Natural killer cell (primary cell): Measurements from ENCODE around the gene AKAP1. TPM values are rescaled to one million over a fixed set of nuclear protein-coding genes. Genes with fewer than 3 reads are reported as not detected.

Source experiments
- ATAC-seq, 3 donors: fragments of 150-1000 bp in 2 of 3; fragments of 200-7000 bp in 1 of 3; cut with Tn5 transposase; 1 replicate in 1 of 3; 2 replicates in 2 of 3; pipeline ENCODE4 v1.10.0; 2021; ENCODE audit warnings: mild to moderate bottlenecking in 2 of 3, moderate library complexity in 2 of 3
- DNase-seq, 2 donors: peaks; one replicate each; pipeline versions ENCODE4 v3.0.0 to v3.0.0-alpha.2; 2013 to 2021; ENCODE audit warnings: mixed read lengths in 1 of 2
- H3K27ac ChIP-seq: one replicate; pipeline ENCODE4 v1.5.1; 2013; ENCODE audit warnings: mild to moderate bottlenecking, low read length
- H3K27me3 ChIP-seq: one replicate; pipeline ENCODE4 v1.6.1; 2013; ENCODE audit warnings: low read length; ENCODE audit not compliant: control insufficient read depth, insufficient read depth
- H3K36me3 ChIP-seq: one replicate; pipeline ENCODE4 v1.6.1; 2013; ENCODE audit warnings: low read length; ENCODE audit not compliant: control insufficient read depth, insufficient read depth
- H3K4me1 ChIP-seq: one replicate; pipeline ENCODE4 v1.6.1; 2013; ENCODE audit warnings: low read length; ENCODE audit not compliant: control insufficient read depth, insufficient read depth
- H3K4me3 ChIP-seq: one replicate; pipeline ENCODE4 v1.5.1; 2013; ENCODE audit warnings: low read length
- H3K9me3 ChIP-seq: one replicate; pipeline ENCODE4 v1.6.1; 2013; ENCODE audit warnings: low read length; ENCODE audit not compliant: control insufficient read depth, insufficient read depth
- H3K27ac Mint-ChIP-seq, 2 donors: one replicate each; pipeline ENCODE4 v1.8.0; 2022; ENCODE audit warnings: mild to moderate bottlenecking in 2 of 2, mixed read lengths in 2 of 2, moderate library complexity in 1 of 2
- H3K27me3 Mint-ChIP-seq, 2 donors: one replicate each; pipeline ENCODE4 v1.8.0; 2022; ENCODE audit warnings: low read depth in 2 of 2, mixed read lengths in 2 of 2
- H3K36me3 Mint-ChIP-seq: one replicate; pipeline ENCODE4 v1.8.0; 2022; ENCODE audit warnings: mixed read lengths
- H3K4me1 Mint-ChIP-seq, 2 donors: one replicate each; pipeline ENCODE4 v1.8.0; 2022; ENCODE audit warnings: mixed read lengths in 2 of 2
- H3K4me3 Mint-ChIP-seq: one replicate; pipeline ENCODE4 v1.8.0; 2022; ENCODE audit warnings: mild to moderate bottlenecking, moderate library complexity, mixed read lengths
- H3K9me3 Mint-ChIP-seq, 2 donors: one replicate each; pipeline ENCODE4 v1.8.0; 2022; ENCODE audit warnings: mixed read lengths in 2 of 2
- WGBS: methylation state at CpG from one replicate; pipeline ENCODE4 v1.1.7; 2013; ENCODE audit warnings: missing lambda C conversion rate; ENCODE audit not compliant: insufficient coverage; 5-methylcytosine and 5-hydroxymethylcytosine counted together
- intact Hi-C: fragments of 100-400 bp; cut with micrococcal nuclease; formaldehyde crosslinking; loops from one replicate; pipeline ENCODE4 v1.14.2; 2022
- total RNA-seq, 4 donors: library from RNA; stranded (reverse); fragments of 120-200 nt in 1 of 4; gene quantifications; one replicate each; pipeline versions ENCODE4 v1.2.3 to v1.2.4, GENCODE V29; 2013 to 2022
- TF ChIP-seq, protein P1 (sequence below): fragments of 200-600 bp; IDR thresholded peaks from one replicate; pipeline ENCODE4 v1.8.0; 2022; ENCODE audit warnings: antibody characterized with exemption

The AKAP1 gene
- total RNA-seq, 3 donors from 2014 or later (not counting 1 experiment from before 2014, with no cell fraction given), result 9.8 to 15.8 (median 11.4) TPM

DNA sequence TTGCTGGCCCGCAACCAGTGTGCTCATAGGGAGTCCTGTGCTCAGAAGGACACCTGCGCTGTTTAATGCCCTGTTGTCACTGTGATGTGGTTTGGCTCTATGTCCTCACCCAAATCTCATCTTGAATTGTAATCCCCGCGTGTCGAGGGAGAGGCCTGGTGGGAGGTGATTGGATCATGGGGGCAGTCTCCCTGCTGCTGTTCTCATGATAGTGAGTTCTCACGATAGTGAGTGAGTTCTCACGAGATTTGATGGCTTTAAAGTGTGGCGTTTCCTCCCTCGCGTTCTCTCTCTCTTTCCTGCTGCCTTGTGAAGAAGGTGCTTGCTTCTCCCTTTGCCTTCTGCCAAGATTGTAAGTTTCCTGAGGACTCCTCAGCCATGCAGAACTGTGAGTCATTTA, 66.8 kb downstream of the AKAP1 start:
- no peak for ATAC-seq
- DNase-seq, result no peak
- intact Hi-C loops, result no loop called here

DNA sequence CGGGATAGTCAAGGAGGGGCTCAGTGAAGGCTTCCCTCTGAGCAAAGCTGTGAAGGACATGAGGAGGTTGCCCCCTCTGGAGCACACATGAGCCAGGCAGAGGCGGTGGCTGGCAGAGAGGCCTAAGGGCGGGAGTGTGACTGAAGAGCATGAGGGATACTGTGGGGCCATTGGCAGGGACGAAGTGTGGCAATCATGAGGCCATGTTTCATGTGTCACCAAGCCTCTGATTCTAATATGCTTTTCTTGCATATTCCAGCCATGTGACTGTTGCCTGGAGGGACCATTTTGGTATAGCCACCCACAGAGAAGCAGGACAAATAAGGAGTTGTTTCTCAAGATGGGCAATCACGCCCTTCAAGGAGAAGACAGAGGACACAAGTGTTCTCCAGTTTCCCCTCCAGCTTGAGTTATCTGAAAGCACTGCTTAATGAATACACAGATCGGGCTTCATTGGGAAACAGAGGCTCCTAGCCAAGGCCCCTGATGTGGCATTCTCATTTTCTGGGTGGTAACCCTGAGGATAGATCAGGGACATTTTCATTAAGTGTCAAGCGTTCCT, 68.0 kb downstream of the AKAP1 start:
- H3K36me3 ChIP-seq, result no peaks in the 10 kb centered on the region

More for the DNA sequence above, 66.8 kb downstream of the AKAP1 start:
- TF ChIP-seq, protein P1, sequence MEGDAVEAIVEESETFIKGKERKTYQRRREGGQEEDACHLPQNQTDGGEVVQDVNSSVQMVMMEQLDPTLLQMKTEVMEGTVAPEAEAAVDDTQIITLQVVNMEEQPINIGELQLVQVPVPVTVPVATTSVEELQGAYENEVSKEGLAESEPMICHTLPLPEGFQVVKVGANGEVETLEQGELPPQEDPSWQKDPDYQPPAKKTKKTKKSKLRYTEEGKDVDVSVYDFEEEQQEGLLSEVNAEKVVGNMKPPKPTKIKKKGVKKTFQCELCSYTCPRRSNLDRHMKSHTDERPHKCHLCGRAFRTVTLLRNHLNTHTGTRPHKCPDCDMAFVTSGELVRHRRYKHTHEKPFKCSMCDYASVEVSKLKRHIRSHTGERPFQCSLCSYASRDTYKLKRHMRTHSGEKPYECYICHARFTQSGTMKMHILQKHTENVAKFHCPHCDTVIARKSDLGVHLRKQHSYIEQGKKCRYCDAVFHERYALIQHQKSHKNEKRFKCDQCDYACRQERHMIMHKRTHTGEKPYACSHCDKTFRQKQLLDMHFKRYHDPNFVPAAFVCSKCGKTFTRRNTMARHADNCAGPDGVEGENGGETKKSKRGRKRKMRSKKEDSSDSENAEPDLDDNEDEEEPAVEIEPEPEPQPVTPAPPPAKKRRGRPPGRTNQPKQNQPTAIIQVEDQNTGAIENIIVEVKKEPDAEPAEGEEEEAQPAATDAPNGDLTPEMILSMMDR, result no peak
- no peaks in the 10 kb centered on the region for H3K36me3 Mint-ChIP-seq
- Histone ChIP-seq H3K4me1 (no peaks in the 10 kb centered on the region), H3K27ac (no peak overlapping the region), H3K4me3 (no peak overlapping the region), H3K27me3 (no peaks in the 10 kb centered on the region), H3K9me3 (no peaks in the 10 kb centered on the region), H3K36me3 (no peaks in the 10 kb centered on the region)
- no peaks in the 10 kb centered on the region for H3K9me3 Mint-ChIP-seq
- H3K4me1 Mint-ChIP-seq, result no peaks in the 10 kb centered on the region
- H3K27me3 Mint-ChIP-seq, result peaks cover 6 to 32% of the 10 kb centered on the region in 2 donors
- 94% methylated on average over 10 of the region's 10 CpGs for WGBS
- no peak overlapping the region for H3K4me3 Mint-ChIP-seq
- H3K27ac Mint-ChIP-seq, result no peak overlapping the region

DNA sequence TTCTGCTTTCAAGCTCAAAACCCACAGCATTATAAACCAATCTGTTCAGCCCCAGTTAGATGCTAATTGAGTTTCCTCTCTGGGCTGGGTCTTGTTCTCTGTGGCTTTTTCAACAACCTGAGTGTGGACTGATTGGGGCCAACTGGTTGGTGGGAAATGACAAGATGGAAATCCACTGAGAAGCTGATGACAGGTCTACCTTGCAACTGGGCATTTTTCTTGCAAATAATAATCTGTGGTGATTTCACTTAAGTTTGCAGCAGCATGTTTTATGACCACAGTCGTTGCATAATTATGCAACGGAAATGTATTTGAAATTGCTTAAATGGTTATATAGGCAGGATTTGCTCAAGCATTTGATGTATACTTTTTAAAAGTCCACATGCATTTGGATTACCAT, 69.9 kb downstream of the AKAP1 start:
- no peaks in the 10 kb centered on the region for H3K36me3 ChIP-seq
- no peak overlapping the region for H3K27ac ChIP-seq
- H3K27me3 ChIP-seq, result no peaks in the 10 kb centered on the region
- TF ChIP-seq, protein P1, result no peak
- H3K36me3 Mint-ChIP-seq, result no peaks in the 10 kb centered on the region
- H3K4me3 ChIP-seq, result no peak overlapping the region
- DNase-seq (no peak), ATAC-seq (peak in 1 of 3 donors; percentile 61)
- WGBS, result 46% methylated on average over 2 of the region's 2 CpGs
- no peaks in the 10 kb centered on the region for H3K9me3 Mint-ChIP-seq
- no peak overlapping the region for H3K27ac Mint-ChIP-seq
- peaks cover 6 to 25% of the 10 kb centered on the region in 2 donors for H3K27me3 Mint-ChIP-seq
- H3K4me3 Mint-ChIP-seq, result no peak overlapping the region
- intact Hi-C loops, result no loop called here
- H3K4me1 Mint-ChIP-seq, result no peaks in the 10 kb centered on the region
- H3K9me3 ChIP-seq, result no peaks in the 10 kb centered on the region
- no peaks in the 10 kb centered on the region for H3K4me1 ChIP-seq

More for the DNA sequence above, 68.0 kb downstream of the AKAP1 start:
- TF ChIP-seq, protein P1, result no peak
- H3K27me3 Mint-ChIP-seq, result peaks cover 6 to 35% of the 10 kb centered on the region in 2 donors
- no peak overlapping the region for H3K4me3 Mint-ChIP-seq
- H3K27ac Mint-ChIP-seq, result no peak overlapping the region
- H3K4me1 ChIP-seq, result no peaks in the 10 kb centered on the region
- H3K9me3 ChIP-seq, result no peaks in the 10 kb centered on the region
- intact Hi-C loops, result no loop called here
- no peaks in the 10 kb centered on the region for H3K9me3 Mint-ChIP-seq
- no peak overlapping the region for H3K27ac ChIP-seq
- no peak overlapping the region for H3K4me3 ChIP-seq
- H3K27me3 ChIP-seq, result no peaks in the 10 kb centered on the region
- H3K4me1 Mint-ChIP-seq, result no peaks in the 10 kb centered on the region
- ATAC-seq, result no peak
- no peaks in the 10 kb centered on the region for H3K36me3 Mint-ChIP-seq
- no peak for DNase-seq
- 93% methylated on average over 7 of the region's 7 CpGs for WGBS

DNA sequence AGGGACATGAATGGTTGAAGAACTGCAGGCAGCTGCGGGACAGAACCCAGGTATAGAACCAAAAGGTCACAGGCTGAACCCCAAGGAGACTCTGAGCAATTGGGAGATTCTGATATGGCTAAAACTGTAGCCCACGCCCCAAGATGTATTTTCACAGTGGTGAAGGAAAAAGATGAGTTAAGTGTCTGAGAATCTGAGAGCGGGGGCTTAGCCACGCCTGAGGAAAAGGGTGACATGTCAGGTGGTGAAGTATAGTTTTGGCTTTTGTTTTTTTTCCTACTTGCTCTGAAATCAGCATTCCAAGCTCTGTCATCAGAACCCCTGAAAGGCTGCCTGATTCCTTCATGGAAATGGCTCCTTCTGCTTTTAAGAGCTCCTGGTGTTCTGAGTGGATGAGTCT, 73.3 kb downstream of the AKAP1 start:
- Histone ChIP-seq H3K4me3 (no peak overlapping the region), H3K27ac (no peak overlapping the region), H3K36me3 (no peaks in the 10 kb centered on the region), H3K9me3 (no peaks in the 10 kb centered on the region), H3K4me1 (no peaks in the 10 kb centered on the region), H3K27me3 (no peaks in the 10 kb centered on the region)
- H3K4me1 Mint-ChIP-seq, result no peaks in the 10 kb centered on the region
- ATAC-seq (no peak), DNase-seq (no peak)
- WGBS, result 90% methylated on average over 4 of the region's 4 CpGs
- TF ChIP-seq, protein P1, result no peak
- peaks cover 2 to 23% of the 10 kb centered on the region in 2 donors for H3K27me3 Mint-ChIP-seq
- no peaks in the 10 kb centered on the region for H3K9me3 Mint-ChIP-seq
- intact Hi-C loops, result no loop called here
- H3K4me3 Mint-ChIP-seq, result no peak overlapping the region
- H3K27ac Mint-ChIP-seq, result no peak overlapping the region
- no peaks in the 10 kb centered on the region for H3K36me3 Mint-ChIP-seq
